ENCODE measurements around the gene MPHOSPH10. TPM values are rescaled to one million over a fixed set of nuclear protein-coding genes. Genes with fewer than 3 reads are reported as not detected.

MPHOSPH10 gene
- total RNA-seq (45.8 and 51.8 TPM in 2 replicates), polyA plus RNA-seq (5.6 and 9.0 TPM in 2 replicates), polyA minus RNA-seq (3.2 and 3.4 TPM in 2 replicates)
- 32.2 TPM for total RNA-seq (2013)

DNA sequence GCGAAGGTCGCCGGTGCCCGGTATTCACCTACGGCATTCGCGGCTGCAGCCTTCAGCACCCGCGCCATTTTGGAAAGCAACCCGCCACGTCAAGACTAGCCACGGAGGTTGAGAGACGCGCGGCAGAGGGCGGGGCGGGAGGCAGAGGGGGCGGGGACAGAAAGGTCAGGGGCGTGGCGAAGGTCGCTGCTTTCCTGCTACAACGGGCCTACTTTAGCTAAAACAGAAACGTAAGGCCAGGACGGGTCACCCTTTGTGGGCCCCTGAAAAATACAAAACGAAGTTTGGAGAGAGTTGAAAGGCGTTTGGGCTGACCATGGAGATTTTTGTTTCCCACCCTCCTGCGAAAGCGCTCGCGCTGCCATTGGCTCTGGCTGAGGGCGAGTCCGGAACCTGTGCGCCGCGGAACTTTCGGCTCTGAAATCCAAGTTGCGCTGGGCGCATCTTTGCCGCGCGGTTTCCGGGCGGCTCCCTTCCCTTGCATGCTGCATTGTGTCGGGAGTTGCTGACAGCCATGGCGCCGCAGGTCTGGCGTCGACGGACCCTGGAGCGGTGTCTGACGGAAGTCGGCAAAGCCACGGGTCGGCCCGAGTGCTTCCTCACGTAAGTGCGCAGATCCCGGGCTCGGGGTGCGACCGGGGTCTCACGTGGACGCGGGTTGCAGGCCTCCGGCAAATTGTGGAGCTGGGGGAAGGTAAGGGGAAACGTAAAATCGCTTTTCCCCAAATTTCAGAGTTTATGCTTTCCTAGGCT, at the start of gene MPHOSPH10, which contains the start of gene MCEE:
TSS of gene MPHOSPH10 (plus strand) at position 483 of the 753 bp plus-strand sequence. CDS start at position 515, 32 bp downstream.
TSS of gene MCEE (minus strand) at position 78 of the 753 bp plus-strand sequence. CDS start at position 68, 10 bp downstream.
- peak; percentile 93 for ATAC-seq (ENCODE audit: low read depth)
- Mint-ChIP-seq H3K4me1 (peaks cover 19% of the 10 kb centered on the region), H3K27ac (no peak within 1 kb of the TSS), H3K9me3 (ENCODE audit: insufficient read depth) (no peaks in the 10 kb centered on the region), H3K27me3 (no peaks in the 10 kb centered on the region), H3K4me3 (no peak within 1 kb of the TSS)
- Histone ChIP-seq H3K79me2 (ENCODE audit: control insufficient read depth, insufficient read depth, low read length) (peaks cover 42% of the 10 kb centered on the region), H3K4me2 (replicated peaks; ENCODE audit: low read depth, low read length, poor library complexity, severe bottlenecking) (peak within 1 kb of the TSS; percentile 83), H3K27me3 (replicated peaks in 1 of 4; ENCODE audit: control extremely low read depth in 1 of 4, control insufficient read depth in 3 of 4, insufficient read depth in 4 of 4, low read length in 3 of 4) (no peaks in the 10 kb centered on the region), H3K36me3 (replicated peaks in 1 of 2; ENCODE audit: control extremely low read depth in 1 of 2, control insufficient read depth in 1 of 2, extremely low read depth in 1 of 2, insufficient read depth in 2 of 2, low read length in 1 of 2) (peaks cover 4 to 12% of the 10 kb centered on the region in 2 experiments), H3K4me3 (ENCODE audit: control extremely low read depth in 1 of 5, extremely low read depth in 1 of 5, insufficient read depth in 1 of 5, low read depth in 2 of 5, low read length in 4 of 5) (peak within 1 kb of the TSS; percentile 82 to 97 (median 90)), H3K9ac (ENCODE audit: low read length) (peak within 1 kb of the TSS; percentile 84), H2AFZ (ENCODE audit: insufficient read depth, low read depth, low read length, poor library complexity, severe bottlenecking) (peak within 1 kb of the TSS; percentile 93), H4K20me1 (ENCODE audit: control insufficient read depth, insufficient read depth, low read length, poor library complexity, severe bottlenecking) (no peaks in the 10 kb centered on the region), H3K9me3 (ENCODE audit: control extremely low read depth in 1 of 3, control insufficient read depth in 2 of 3, insufficient read depth in 1 of 3, low read length in 2 of 3) (no peaks in the 10 kb centered on the region), H3K27ac (ENCODE audit: low read length in 2 of 2) (peak within 1 kb of the TSS; percentile 73 to 81), H3K4me1 (ENCODE audit: control insufficient read depth in 2 of 2, insufficient read depth in 2 of 2, low read length in 2 of 2) (peaks cover 20 to 25% of the 10 kb centered on the region in 2 donors)
- peak; percentile 92 for DNase-seq
- WGBS (ENCODE audit: insufficient coverage), result under 1% methylated on average over 64 of the region's 67 CpGs
- intact Hi-C loops (cut with micrococcal nuclease), result loop anchor here (1.0 to 10.0 kb wide), 7 partner anchors 58 to 200 kb away; partner anchors contain the start of genes NAGK, PAIP2B, TEX261 and ZNF638
- ChIA-PET CTCF (interaction anchor here (0.7 to 2.5 kb wide), 11 partner anchors 24 to 362 kb away, joined by 3 to 11 read pairs (median 4); partner anchors contain the start of genes ADD2, NAGK, PAIP2B and ZNF638), POLR2A (interaction anchor here (0.7 to 2.9 kb wide), 4 partner anchors 60 to 201 kb away, joined by 3 to 52 read pairs (median 4); partner anchors contain the start of genes NAGK and ZNF638)
- TF ChIP-seq EZH2 (IDR thresholded peaks at IDR 0.05; ENCODE audit: borderline replicate concordance, insufficient read depth, low read depth, low read length, poor library complexity, severe bottlenecking), result no peak
- TF ChIP-seq, protein P1, sequence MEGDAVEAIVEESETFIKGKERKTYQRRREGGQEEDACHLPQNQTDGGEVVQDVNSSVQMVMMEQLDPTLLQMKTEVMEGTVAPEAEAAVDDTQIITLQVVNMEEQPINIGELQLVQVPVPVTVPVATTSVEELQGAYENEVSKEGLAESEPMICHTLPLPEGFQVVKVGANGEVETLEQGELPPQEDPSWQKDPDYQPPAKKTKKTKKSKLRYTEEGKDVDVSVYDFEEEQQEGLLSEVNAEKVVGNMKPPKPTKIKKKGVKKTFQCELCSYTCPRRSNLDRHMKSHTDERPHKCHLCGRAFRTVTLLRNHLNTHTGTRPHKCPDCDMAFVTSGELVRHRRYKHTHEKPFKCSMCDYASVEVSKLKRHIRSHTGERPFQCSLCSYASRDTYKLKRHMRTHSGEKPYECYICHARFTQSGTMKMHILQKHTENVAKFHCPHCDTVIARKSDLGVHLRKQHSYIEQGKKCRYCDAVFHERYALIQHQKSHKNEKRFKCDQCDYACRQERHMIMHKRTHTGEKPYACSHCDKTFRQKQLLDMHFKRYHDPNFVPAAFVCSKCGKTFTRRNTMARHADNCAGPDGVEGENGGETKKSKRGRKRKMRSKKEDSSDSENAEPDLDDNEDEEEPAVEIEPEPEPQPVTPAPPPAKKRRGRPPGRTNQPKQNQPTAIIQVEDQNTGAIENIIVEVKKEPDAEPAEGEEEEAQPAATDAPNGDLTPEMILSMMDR (IDR thresholded peaks at IDR 0.05), result no peak
